MM.1S (cell line): ENCODE data around the gene LIMS1.

Experiments used
- CTCF ChIP-seq: fragments of 300-600 bp; sonication (generic); IDR thresholded peaks from 2 replicates; pipeline ENCODE4 v1.5.1; 2016; ENCODE audit warnings: antibody characterized with exemption, low read length, mixed read lengths
- EZH2 ChIP-seq: fragments of 300-600 bp; sonication (generic); optimal IDR thresholded peaks from 2 replicates; pipeline ENCODE3; 2017; ENCODE audit warnings: low read depth, mild to moderate bottlenecking, antibody characterized with exemption, low read length, mixed read lengths
- EZH2phosphoT487 ChIP-seq: fragments of 300-600 bp; sonication (generic); IDR thresholded peaks from 2 replicates; pipeline ENCODE4 v1.6.1; 2018; ENCODE audit warnings: antibody characterized with exemption, low read length

GRCh38 chr2:108565778-108566375, 31.6 kb downstream of the LIMS1 start:
- TF ChIP-seq CTCF (no peak), EZH2 (no peak), EZH2phosphoT487 (no peak)
